Measurements from ENCODE around the gene PTPRM.
"Not testable (repeated sequence)": the region's sequence is repeated elsewhere in the genome, so short reads cannot be mapped to it uniquely, and the experiment has no call there.

PTPRM gene

GRCh38 chr18:8031496-8031895 lies 464.4 kb downstream of the PTPRM start:
- in situ Hi-C loops (cut with MboI; ENCODE audit: low sequenced_read_pairs): no loop called here

- in situ Hi-C loops (cut with MboI; ENCODE audit: low sequenced_read_pairs): no loop called here
Measured at GRCh38 chr18:8034674-8035073, 467.6 kb downstream of the PTPRM start.

- in situ Hi-C loops (cut with MboI; ENCODE audit: low sequenced_read_pairs): no loop called here
Measured at GRCh38 chr18:8036551-8036950, 469.4 kb downstream of the PTPRM start.

GRCh38 chr18:8037296-8037695 lies 470.2 kb downstream of the PTPRM start:
- in situ Hi-C loops (cut with MboI; ENCODE audit: low sequenced_read_pairs): no loop called here

GRCh38 chr18:8040021-8040420 lies 472.9 kb downstream of the PTPRM start:
- in situ Hi-C loops (cut with MboI; ENCODE audit: low sequenced_read_pairs): no loop called here

GRCh38 chr18:8041526-8042111 lies 474.5 kb downstream of the PTPRM start:
- in situ Hi-C loops (cut with MboI; ENCODE audit: low sequenced_read_pairs): no loop called here

- in situ Hi-C loops (cut with MboI; ENCODE audit: low sequenced_read_pairs): no loop called here
Measured at GRCh38 chr18:8044004-8044403, 476.9 kb downstream of the PTPRM start.

- in situ Hi-C loops (cut with MboI; ENCODE audit: low sequenced_read_pairs): no loop called here
Measured at GRCh38 chr18:8045160-8045883, 478.2 kb downstream of the PTPRM start.

GRCh38 chr18:8045884-8046281 lies 478.8 kb downstream of the PTPRM start:
- in situ Hi-C loops (cut with MboI; ENCODE audit: low sequenced_read_pairs): no loop called here

- in situ Hi-C loops (cut with MboI; ENCODE audit: low sequenced_read_pairs): no loop called here
Measured at GRCh38 chr18:8046441-8046840, 479.3 kb downstream of the PTPRM start.

- in situ Hi-C loops (cut with MboI; ENCODE audit: low sequenced_read_pairs): no loop called here
Measured at GRCh38 chr18:8049147-8049546, 482.0 kb downstream of the PTPRM start.

- in situ Hi-C loops (cut with MboI; ENCODE audit: low sequenced_read_pairs): no loop called here
Measured at GRCh38 chr18:8050616-8051329, 483.7 kb downstream of the PTPRM start.

- in situ Hi-C loops (cut with MboI; ENCODE audit: low sequenced_read_pairs): no loop called here
Measured at GRCh38 chr18:8051453-8051852, 484.3 kb downstream of the PTPRM start.

GRCh38 chr18:8052237-8052701 lies 485.2 kb downstream of the PTPRM start:
- in situ Hi-C loops (cut with MboI; ENCODE audit: low sequenced_read_pairs): no loop called here

- in situ Hi-C loops (cut with MboI; ENCODE audit: low sequenced_read_pairs): no loop called here
Measured at GRCh38 chr18:8056723-8057122, 489.6 kb downstream of the PTPRM start.

- in situ Hi-C loops (cut with MboI; ENCODE audit: low sequenced_read_pairs): not testable (repeated sequence)
Measured at GRCh38 chr18:8063152-8063551, 496.0 kb downstream of the PTPRM start.

- in situ Hi-C loops (cut with MboI; ENCODE audit: low sequenced_read_pairs): no loop called here
Measured at GRCh38 chr18:8063733-8064132, 496.6 kb downstream of the PTPRM start.

- in situ Hi-C loops (cut with MboI; ENCODE audit: low sequenced_read_pairs): no loop called here
Measured at GRCh38 chr18:8065284-8065683, 498.2 kb downstream of the PTPRM start.

GRCh38 chr18:8065773-8066172 lies 498.7 kb downstream of the PTPRM start:
- in situ Hi-C loops (cut with MboI; ENCODE audit: low sequenced_read_pairs): no loop called here

- in situ Hi-C loops (cut with MboI; ENCODE audit: low sequenced_read_pairs): no loop called here
Measured at GRCh38 chr18:8069708-8070107, 502.6 kb downstream of the PTPRM start.

GRCh38 chr18:8073167-8073566 lies 506.1 kb downstream of the PTPRM start:
- in situ Hi-C loops (cut with MboI; ENCODE audit: low sequenced_read_pairs): no loop called here

GRCh38 chr18:8080092-8080491 lies 513.0 kb downstream of the PTPRM start:
- in situ Hi-C loops (cut with MboI; ENCODE audit: low sequenced_read_pairs): no loop called here

All from HL-60/S4 (cell line).